Measurements from ENCODE around the gene ALG2.

DNA sequence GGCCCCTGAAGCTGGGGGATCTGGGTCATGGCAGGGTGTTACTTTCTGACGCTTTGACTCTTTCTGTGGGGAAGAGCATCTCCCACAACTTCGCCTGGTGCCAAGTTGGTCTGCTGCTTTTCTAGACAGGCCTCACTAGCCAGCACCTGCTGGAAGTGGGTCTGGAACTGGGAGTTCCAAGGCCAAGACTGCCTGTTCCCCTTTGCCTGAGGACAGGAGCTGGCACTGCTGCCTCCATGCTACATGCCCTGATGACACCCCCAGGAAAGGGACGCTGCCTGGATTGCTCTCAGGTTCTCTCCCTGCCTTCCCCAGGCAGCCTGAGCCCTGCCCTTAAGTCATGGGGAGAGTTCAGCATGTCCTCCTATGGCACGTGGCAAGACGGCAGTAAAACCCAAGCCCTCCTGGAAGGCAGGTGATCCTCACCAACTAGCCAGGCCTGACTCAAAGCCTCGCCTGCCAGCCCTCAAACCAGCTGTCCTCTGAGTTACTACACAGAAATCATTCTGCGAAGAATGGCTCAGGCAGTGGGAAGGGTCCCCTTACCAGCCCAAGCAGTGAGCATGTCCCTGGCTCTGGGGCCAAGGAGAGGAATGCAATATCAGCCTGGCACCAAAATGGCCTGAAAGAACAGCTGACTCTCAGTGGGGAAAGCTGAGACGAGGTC, 36.1 kb upstream of the ALG2 start:
- no peak for TF ChIP-seq POLR2A (IDR thresholded peaks at IDR 0.05; ENCODE audit: low read depth, low read length)
- TF ChIP-seq POLR2AphosphoS5 (IDR thresholded peaks at IDR 0.05; ENCODE audit: low read depth, low read length): no peak
- no peak for TF ChIP-seq TAF1 (IDR thresholded peaks at IDR 0.05; ENCODE audit: low read depth, low read length)
- no peak for TF ChIP-seq SPI1 (IDR thresholded peaks at IDR 0.05; ENCODE audit: low read depth, low read length)
- TF ChIP-seq POU2F2 (IDR thresholded peaks at IDR 0.05; ENCODE audit: low read depth, low read length): no peak
- TF ChIP-seq PAX5 (IDR thresholded peaks at IDR 0.05; ENCODE audit: insufficient read depth, low read length, severe bottlenecking): no peak
